ENCODE results near the gene CYS1. TPM values are rescaled to one million over a fixed set of nuclear protein-coding genes. Genes with fewer than 3 reads are reported as not detected.

The CYS1 gene
- polyA plus RNA-seq, 1 donor from 2014 or later, result not detected

GRCh38 chr2:10046931-10047330, 33.3 kb downstream of the CYS1 start:
- no peaks in the 10 kb centered on the region for H3K27me3 ChIP-seq (ENCODE audit: insufficient read depth, low read depth, low read length)
- no peaks in the 10 kb centered on the region for H3K36me3 ChIP-seq (ENCODE audit: insufficient read depth, low read length)
- TF ChIP-seq CTCF (IDR thresholded peaks at IDR 0.05; ENCODE audit: poor library complexity, severe bottlenecking), result no peak
- TF ChIP-seq EZH2 (IDR thresholded peaks at IDR 0.05; ENCODE audit: borderline replicate concordance, insufficient read depth, low read length, poor library complexity, severe bottlenecking), result no peak
- TF ChIP-seq RAD21 (conservative IDR thresholded peaks at IDR 0.05), result no peak
- TF ChIP-seq MXI1 (conservative IDR thresholded peaks at IDR 0.05; ENCODE audit: poor library complexity, severe bottlenecking), result no peak
- TF ChIP-seq SMC3 (conservative IDR thresholded peaks at IDR 0.05; ENCODE audit: poor library complexity), result no peak
- TF ChIP-seq POLR2AphosphoS5 (IDR thresholded peaks at IDR 0.05), result no peak
- no peak overlapping the region for H3K27ac ChIP-seq (ENCODE audit: low read length)
- no peaks in the 10 kb centered on the region for H3K9me2 ChIP-seq (ENCODE audit: insufficient read depth, low read length)
- H3K9me3 ChIP-seq (ENCODE audit: low read length), result no peaks in the 10 kb centered on the region
- H3K79me2 ChIP-seq (replicated peaks; ENCODE audit: insufficient read depth, low read length), result no peaks in the 10 kb centered on the region
- H4K20me1 ChIP-seq (ENCODE audit: insufficient read depth), result no peaks in the 10 kb centered on the region
- H3K4me3 ChIP-seq (ENCODE audit: low read length), result no peak overlapping the region
- H2AFZ ChIP-seq (ENCODE audit: low read depth, low read length), result no peak overlapping the region
- no peak overlapping the region for H3K4me2 ChIP-seq (ENCODE audit: low read length)
- no peak overlapping the region for H3K9ac ChIP-seq (ENCODE audit: low read length)
- no peaks in the 10 kb centered on the region for H3F3A ChIP-seq (ENCODE audit: insufficient read depth, low read length, poor library complexity, severe bottlenecking)

- Histone ChIP-seq H3K9me2 (ENCODE audit: insufficient read depth, low read length) (no peaks in the 10 kb centered on the region), H3K9me3 (ENCODE audit: low read length) (no peaks in the 10 kb centered on the region), H3K4me2 (ENCODE audit: low read length) (no peak overlapping the region), H3K36me3 (ENCODE audit: insufficient read depth, low read length) (no peaks in the 10 kb centered on the region), H3K27me3 (ENCODE audit: insufficient read depth, low read depth, low read length) (no peaks in the 10 kb centered on the region), H3F3A (ENCODE audit: insufficient read depth, low read length, poor library complexity, severe bottlenecking) (no peaks in the 10 kb centered on the region), H4K20me1 (ENCODE audit: insufficient read depth) (no peaks in the 10 kb centered on the region), H3K79me2 (replicated peaks; ENCODE audit: insufficient read depth, low read length) (no peaks in the 10 kb centered on the region), H3K27ac (ENCODE audit: low read length) (no peak overlapping the region), H3K4me3 (ENCODE audit: low read length) (no peak overlapping the region), H2AFZ (ENCODE audit: low read depth, low read length) (no peak overlapping the region), H3K9ac (ENCODE audit: low read length) (no peak overlapping the region)
- no peak for TF ChIP-seq CTCF (IDR thresholded peaks at IDR 0.05; ENCODE audit: poor library complexity, severe bottlenecking)
- TF ChIP-seq EP300 (conservative IDR thresholded peaks at IDR 0.05; ENCODE audit: poor library complexity, severe bottlenecking), result no peak
- TF ChIP-seq MXI1 (conservative IDR thresholded peaks at IDR 0.05; ENCODE audit: poor library complexity, severe bottlenecking), result no peak
- no peak for TF ChIP-seq REST (IDR thresholded peaks at IDR 0.05; ENCODE audit: borderline replicate concordance)
- TF ChIP-seq SMC3 (conservative IDR thresholded peaks at IDR 0.05; ENCODE audit: poor library complexity), result no peak
- TF ChIP-seq RAD21 (conservative IDR thresholded peaks at IDR 0.05), result no peak
- TF ChIP-seq TAF1 (IDR thresholded peaks at IDR 0.05; ENCODE audit: low read depth), result no peak
- no peak for TF ChIP-seq POLR2AphosphoS5 (IDR thresholded peaks at IDR 0.05)
- TF ChIP-seq EZH2 (IDR thresholded peaks at IDR 0.05; ENCODE audit: borderline replicate concordance, insufficient read depth, low read length, poor library complexity, severe bottlenecking), result no peak
Observed at GRCh38 chr2:10045561-10046355, 34.5 kb downstream of the CYS1 start.

All from neural cell (in vitro differentiated cells).